GM12878 (cell line): ENCODE measurements around the gene BPNT1. TPM values are rescaled to one million over a fixed set of nuclear protein-coding genes. Genes with fewer than 3 reads are reported as not detected.
A peak's percentile ranks its signal among the peaks of the same experiment; 100 is the strongest.

Experiments used
- ATAC-seq: fragments of 200-7000 bp; cut with Tn5 transposase; 3 replicates; pipeline ENCODE4 v1.9.1; 2020; ENCODE audit warnings: mild to moderate bottlenecking, moderate library complexity
- BruUV-seq: library from RNA; stranded (reverse); fragments of 400-500 nt; replicated peaks from 2 replicates; lab custom pipeline; 2021; lab: Mats Ljungman, UMichigan
- CTCF ChIA-PET: fragments of 300-600 bp; sonication (Branson Sonifier 250); formaldehyde crosslinking; extraction: SDS; loops from one replicate; lab custom pipeline; 2021; ENCODE audit warnings: inconsistent platforms; lab: Yijun Ruan, JAX
- POLR2A ChIA-PET: fragments of 350-600 bp; formaldehyde crosslinking; extraction: SDS; loops from one replicate; lab custom pipeline; 2021; ENCODE audit warnings: inconsistent platforms; lab: Charles Lee
- RAD21 ChIA-PET: fragments of 300-600 bp; sonication (Branson Sonifier 250); formaldehyde crosslinking; loops from one replicate; lab custom pipeline; 2023; ENCODE audit warnings: antibody characterized with exemption; ENCODE audit not compliant: unreplicated experiment; lab: Charles Lee
- SMC1A ChIA-PET: fragments of 300-600 bp; sonication (Branson Sonifier 250); formaldehyde crosslinking; loops from one replicate; lab custom pipeline; 2023; ENCODE audit not compliant: unreplicated experiment, uncharacterized antibody; lab: Charles Lee
- DNase-seq: peaks from one replicate; pipeline ENCODE4 v3.0.0-alpha.2; 2011; ENCODE audit warnings: low read depth, low spot score
- FAIRE-seq: peaks from 3 replicates; lab custom pipeline; 2011; peaks lifted over from hg19 to GRCh38; lab: Jason Lieb, UNC
- H2AFZ ChIP-seq: 2 replicates; pipeline ENCODE4 v1.6.0; 2011; ENCODE audit warnings: low read depth, low read length, control low read depth; ENCODE audit not compliant: control insufficient read depth
- H3K27ac ChIP-seq: 2 replicates; pipeline ENCODE4 v1.5.1; 2011; ENCODE audit warnings: control low read depth; ENCODE audit not compliant: control insufficient read depth, insufficient read depth
- H3K27me3 ChIP-seq, 2 experiments: replicated peaks in 1 of 2; 2 replicates each; pipeline versions ENCODE4 v1.6.0 to v1.6.1; 2011; ENCODE audit warnings: low read length in 1 of 2; ENCODE audit not compliant: control insufficient read depth in 2 of 2, insufficient read depth in 2 of 2
- H3K36me3 ChIP-seq, 2 experiments: 2 replicates each; pipeline ENCODE4 v1.5.1; 2011; ENCODE audit warnings: low read length in 1 of 2; ENCODE audit not compliant: control insufficient read depth in 2 of 2, insufficient read depth in 2 of 2
- H3K4me1 ChIP-seq: 2 replicates; pipeline ENCODE4 v1.6.1; 2011; ENCODE audit warnings: mild to moderate bottlenecking, low read length, moderate library complexity, mixed read lengths; ENCODE audit not compliant: control insufficient read depth, insufficient read depth
- H3K4me2 ChIP-seq: 2 replicates; pipeline ENCODE4 v1.6.0; 2011; ENCODE audit warnings: control low read depth; ENCODE audit not compliant: control insufficient read depth, insufficient read depth
- H3K4me3 ChIP-seq: fragments of 200-600 bp; sonication (generic); 2 replicates; pipeline ENCODE4 v1.5.1; 2016
- H3K79me2 ChIP-seq: 2 replicates; pipeline ENCODE4 v1.6.0; 2011; ENCODE audit warnings: low read length; ENCODE audit not compliant: control insufficient read depth, insufficient read depth
- H3K9ac ChIP-seq: 2 replicates; pipeline ENCODE4 v1.8.0; 2011; ENCODE audit warnings: low read length, control low read depth, mixed read lengths; ENCODE audit not compliant: control insufficient read depth, insufficient read depth
- H3K9me3 ChIP-seq: replicated peaks from 3 replicates; pipeline ENCODE4 v1.5.1; 2011; ENCODE audit warnings: mild to moderate bottlenecking, low read length; ENCODE audit not compliant: control insufficient read depth, insufficient read depth
- H4K20me1 ChIP-seq: 2 replicates; pipeline ENCODE4 v1.6.0; 2011; ENCODE audit not compliant: control insufficient read depth, insufficient read depth
- ASH2L ChIP-seq: fragments of 300-600, 200-600 bp; sonication (generic); IDR thresholded peaks from 2 replicates; pipeline ENCODE4 v1.6.1; 2017; ENCODE audit warnings: low read depth, mild to moderate bottlenecking, borderline replicate concordance
- BHLHE40 ChIP-seq, 2 experiments: fragments of 450-650 bp in 1 of 2; IDR thresholded peaks; 2 replicates each; pipeline ENCODE4 v1.6.1; 2011 to 2017; ENCODE audit warnings: low read depth in 2 of 2, borderline replicate concordance in 1 of 2, improper control_type of control experiment in 1 of 2, low read length in 1 of 2, mild to moderate bottlenecking in 1 of 2
- EZH2 ChIP-seq: IDR thresholded peaks from 2 replicates; pipeline ENCODE4 v1.6.1; 2012; ENCODE audit warnings: low read depth, mild to moderate bottlenecking, control low read depth, inconsistent platforms, low read length, borderline replicate concordance; ENCODE audit not compliant: control insufficient read depth
- HDAC6 ChIP-seq: fragments of 200-600 bp; sonication (generic); IDR thresholded peaks from one replicate; pipeline ENCODE4 v1.8.0; 2017; ENCODE audit warnings: antibody characterized with exemption; ENCODE audit not compliant: unreplicated experiment
- MEF2A ChIP-seq: IDR thresholded peaks from 2 replicates; pipeline ENCODE4 v1.6.1; 2011; ENCODE audit warnings: low read depth, mild to moderate bottlenecking, low read length, moderate library complexity; ENCODE audit not compliant: insufficient read depth
- MEF2B ChIP-seq: fragments of 450-650 bp; IDR thresholded peaks from 2 replicates; pipeline ENCODE4 v1.6.1; 2018; ENCODE audit warnings: mild to moderate bottlenecking, moderate library complexity; ENCODE audit not compliant: partially characterized antibody, poor library complexity, severe bottlenecking
- NBN ChIP-seq: fragments of 450-650 bp; IDR thresholded peaks from 2 replicates; pipeline ENCODE4 v1.6.1; 2016
- NR2C2 ChIP-seq: IDR thresholded peaks from 2 replicates; pipeline ENCODE4 v1.6.1; 2011; ENCODE audit warnings: borderline replicate concordance, low read depth; ENCODE audit not compliant: control insufficient read depth, insufficient read length
- WGBS: methylation state at CpG from one replicate; pipeline ENCODE4 v1.1.6; 2016; ENCODE audit warnings: low lambda C conversion rate; ENCODE audit not compliant: insufficient replicate concordance, insufficient coverage; ENCODE audit errors: missing lambda C conversion rate; 5-methylcytosine and 5-hydroxymethylcytosine counted together
- in situ Hi-C: fragments of 300-500 bp; cut with MboI; formaldehyde crosslinking; loops from 9 replicates; pipeline ENCODE4 v1.14.3; 2018; ENCODE audit warnings: mixed read lengths
- intact Hi-C: fragments of 100-400 bp; cut with micrococcal nuclease; formaldehyde crosslinking; loops from one replicate; pipeline ENCODE4 v1.14.2; 2022; ENCODE audit not compliant: unreplicated experiment
- polyA plus RNA-seq, 11 experiments: library from polyadenylated mRNA; depleted of rRNA in 4 of 11; unstranded in 6 of 11; stranded (reverse) in 5 of 11; fragments of >200 nt; fragmentation: Nextera tagmentation in 4 of 11; fragmentation: Illumina TruSeq in 1 of 11; extraction: Ambion mirVana in 4 of 11; extraction: Trizol in 1 of 11; gene quantifications; 1 replicate in 1 of 11; 2 replicates in 10 of 11; pipeline versions ENCODE4 v1.2.1 to v1.2.3, GENCODE V29; 2011 to 2016; ENCODE audit warnings: inconsistent platforms in 2 of 11, missing spikeins in 2 of 11, low read depth in 1 of 11
- total RNA-seq, 4 experiments: library from RNA; depleted of rRNA in 3 of 4; stranded (reverse); fragments of >200 nt in 3 of 4; fragmentation: Illumina TruSeq in 1 of 4; extraction: Trizol in 1 of 4; gene quantifications; 2 replicates each; pipeline versions ENCODE4 v1.2.1 to v1.2.3, GENCODE V29; 2013 to 2021
- TF ChIP-seq, protein P1 (sequence below): fragments of 450-650 bp; formaldehyde crosslinking; IDR thresholded peaks from 2 replicates; pipeline ENCODE4 v1.5.0; 2022; ENCODE audit warnings: mild to moderate bottlenecking, missing genetic modification characterization
- TF ChIP-seq, protein P2 (sequence below): fragments of 450-650 bp; IDR thresholded peaks from 2 replicates; pipeline ENCODE4 v1.6.1; 2014; ENCODE audit warnings: mild to moderate bottlenecking
- TF ChIP-seq, protein P3 (sequence below): fragments of 450-650 bp; IDR thresholded peaks from 2 replicates; pipeline ENCODE4 v1.6.1; 2017; ENCODE audit warnings: low read depth, mild to moderate bottlenecking, moderate library complexity

The BPNT1 gene
- total and polyA plus RNA-seq, 10 of the 15 experiments (the other 5 are each of a cell fraction or from before 2014, with no cell fraction given) = 35.5 to 78.4 (median 45.4) TPM

DNA sequence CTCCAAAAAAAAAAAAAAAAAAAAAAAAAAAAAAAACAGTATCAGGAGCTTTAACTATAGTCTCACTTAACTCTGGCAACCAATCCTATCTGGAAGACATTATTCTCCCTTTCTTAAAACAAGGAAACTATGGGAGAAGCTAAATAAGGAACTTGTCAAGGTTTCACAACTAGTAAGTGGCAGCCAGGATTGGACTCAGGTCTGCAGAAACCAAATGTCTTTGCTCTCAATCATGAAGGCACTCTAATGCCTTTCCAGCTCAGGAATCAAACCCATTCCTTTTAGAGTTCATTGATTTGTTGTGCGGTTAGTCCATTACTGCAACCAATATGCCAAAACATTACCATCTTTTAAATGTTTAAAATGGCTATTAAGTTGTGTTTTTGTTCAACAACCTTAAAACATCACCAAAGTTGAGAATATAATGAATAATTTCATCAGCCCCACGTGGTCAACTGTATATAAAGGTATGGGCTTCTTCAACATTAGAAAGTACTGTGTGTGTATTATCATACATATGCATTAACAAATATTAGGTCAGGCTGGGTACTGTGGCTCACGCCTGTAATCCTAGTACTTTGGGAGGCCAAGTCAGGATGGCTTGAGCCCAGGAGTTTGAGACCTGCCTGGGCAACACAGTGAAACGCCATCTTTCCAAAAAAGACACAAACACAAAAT is 44.8 kb downstream of the BPNT1 start (continued):
- TF ChIP-seq, protein P1, sequence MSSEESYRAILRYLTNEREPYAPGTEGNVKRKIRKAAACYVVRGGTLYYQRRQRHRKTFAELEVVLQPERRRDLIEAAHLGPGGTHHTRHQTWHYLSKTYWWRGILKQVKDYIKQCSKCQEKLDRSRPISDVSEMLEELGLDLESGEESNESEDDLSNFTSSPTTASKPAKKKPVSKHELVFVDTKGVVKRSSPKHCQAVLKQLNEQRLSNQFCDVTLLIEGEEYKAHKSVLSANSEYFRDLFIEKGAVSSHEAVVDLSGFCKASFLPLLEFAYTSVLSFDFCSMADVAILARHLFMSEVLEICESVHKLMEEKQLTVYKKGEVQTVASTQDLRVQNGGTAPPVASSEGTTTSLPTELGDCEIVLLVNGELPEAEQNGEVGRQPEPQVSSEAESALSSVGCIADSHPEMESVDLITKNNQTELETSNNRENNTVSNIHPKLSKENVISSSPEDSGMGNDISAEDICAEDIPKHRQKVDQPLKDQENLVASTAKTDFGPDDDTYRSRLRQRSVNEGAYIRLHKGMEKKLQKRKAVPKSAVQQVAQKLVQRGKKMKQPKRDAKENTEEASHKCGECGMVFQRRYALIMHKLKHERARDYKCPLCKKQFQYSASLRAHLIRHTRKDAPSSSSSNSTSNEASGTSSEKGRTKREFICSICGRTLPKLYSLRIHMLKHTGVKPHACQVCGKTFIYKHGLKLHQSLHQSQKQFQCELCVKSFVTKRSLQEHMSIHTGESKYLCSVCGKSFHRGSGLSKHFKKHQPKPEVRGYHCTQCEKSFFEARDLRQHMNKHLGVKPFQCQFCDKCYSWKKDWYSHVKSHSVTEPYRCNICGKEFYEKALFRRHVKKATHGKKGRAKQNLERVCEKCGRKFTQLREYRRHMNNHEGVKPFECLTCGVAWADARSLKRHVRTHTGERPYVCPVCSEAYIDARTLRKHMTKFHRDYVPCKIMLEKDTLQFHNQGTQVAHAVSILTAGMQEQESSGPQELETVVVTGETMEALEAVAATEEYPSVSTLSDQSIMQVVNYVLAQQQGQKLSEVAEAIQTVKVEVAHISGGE (CRISPR knock-in tag) = no peak

DNA sequence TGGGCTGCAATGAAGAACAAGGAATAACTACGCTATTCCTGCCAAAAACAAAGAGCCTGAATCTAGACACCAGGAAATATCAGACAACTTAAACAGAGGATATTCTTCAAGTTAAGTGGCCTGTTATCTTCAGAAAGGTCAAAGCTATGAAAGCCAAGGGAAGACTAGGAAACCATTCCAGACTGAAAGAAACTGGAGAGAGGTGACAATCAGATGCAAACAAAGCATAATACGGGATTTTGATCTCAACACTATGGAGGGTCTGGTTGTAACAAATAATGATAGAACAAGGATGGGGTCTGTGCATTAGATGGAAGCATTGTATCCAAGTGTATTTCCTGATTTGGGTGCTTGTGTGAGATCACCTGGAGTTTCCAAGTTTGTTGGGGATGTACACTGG is 45.9 kb downstream of the BPNT1 start:
- Histone ChIP-seq H3K27ac (0 out of 2 replicates have a peak overlapping the region, but pooled peaks have one; percentile 11), H2AFZ (no peak overlapping the region), H3K9ac (no peak overlapping the region), H4K20me1 (no peaks in the 10 kb centered on the region), H3K4me1 (peaks cover 5% of the 10 kb centered on the region; the same call in 1 of the 2 replicates), H3K9me3 (no peaks in the 10 kb centered on the region), H3K79me2 (peaks cover 50% of the 10 kb centered on the region), H3K4me3 (peak overlapping the region; percentile 17; the same call in 1 of the 2 replicates), H3K4me2 (peak overlapping the region; percentile 70), H3K36me3 (peaks cover 1 to 5% of the 10 kb centered on the region in 2 experiments; a peak in 3 of 4 replicates), H3K27me3 (no peaks in the 10 kb centered on the region)
- ChIA-PET POLR2A (interaction anchor here (1.0 kb wide), 1 partner anchor 46 kb away, joined by 3 read pairs; the partner anchor contains the start of gene BPNT1), CTCF (no interaction called here), RAD21 (no interaction called here), SMC1A (interaction anchor here (1.5 kb wide), 1 partner anchor 45 kb away, joined by 3 read pairs; no protein-coding TSS in a partner anchor)
- no peak for TF ChIP-seq BHLHE40 (IDR thresholded peaks at IDR 0.05; ENCODE audit: borderline replicate concordance in 1 of 2, low read depth in 2 of 2, low read length in 1 of 2)
- no peak for TF ChIP-seq NBN
- TF ChIP-seq, protein P2, sequence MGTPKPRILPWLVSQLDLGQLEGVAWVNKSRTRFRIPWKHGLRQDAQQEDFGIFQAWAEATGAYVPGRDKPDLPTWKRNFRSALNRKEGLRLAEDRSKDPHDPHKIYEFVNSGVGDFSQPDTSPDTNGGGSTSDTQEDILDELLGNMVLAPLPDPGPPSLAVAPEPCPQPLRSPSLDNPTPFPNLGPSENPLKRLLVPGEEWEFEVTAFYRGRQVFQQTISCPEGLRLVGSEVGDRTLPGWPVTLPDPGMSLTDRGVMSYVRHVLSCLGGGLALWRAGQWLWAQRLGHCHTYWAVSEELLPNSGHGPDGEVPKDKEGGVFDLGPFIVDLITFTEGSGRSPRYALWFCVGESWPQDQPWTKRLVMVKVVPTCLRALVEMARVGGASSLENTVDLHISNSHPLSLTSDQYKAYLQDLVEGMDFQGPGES = no peak
- TF ChIP-seq EZH2 = no peak
- TF ChIP-seq, protein P3, sequence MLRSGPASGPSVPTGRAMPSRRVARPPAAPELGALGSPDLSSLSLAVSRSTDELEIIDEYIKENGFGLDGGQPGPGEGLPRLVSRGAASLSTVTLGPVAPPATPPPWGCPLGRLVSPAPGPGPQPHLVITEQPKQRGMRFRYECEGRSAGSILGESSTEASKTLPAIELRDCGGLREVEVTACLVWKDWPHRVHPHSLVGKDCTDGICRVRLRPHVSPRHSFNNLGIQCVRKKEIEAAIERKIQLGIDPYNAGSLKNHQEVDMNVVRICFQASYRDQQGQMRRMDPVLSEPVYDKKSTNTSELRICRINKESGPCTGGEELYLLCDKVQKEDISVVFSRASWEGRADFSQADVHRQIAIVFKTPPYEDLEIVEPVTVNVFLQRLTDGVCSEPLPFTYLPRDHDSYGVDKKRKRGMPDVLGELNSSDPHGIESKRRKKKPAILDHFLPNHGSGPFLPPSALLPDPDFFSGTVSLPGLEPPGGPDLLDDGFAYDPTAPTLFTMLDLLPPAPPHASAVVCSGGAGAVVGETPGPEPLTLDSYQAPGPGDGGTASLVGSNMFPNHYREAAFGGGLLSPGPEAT = no peak
- TF ChIP-seq MEF2B = no peak
- TF ChIP-seq HDAC6 = no peak
- TF ChIP-seq ASH2L = no peak
- no peak for TF ChIP-seq MEF2A
- TF ChIP-seq NR2C2 = no peak
- no peak for ATAC-seq
- in situ Hi-C loops = no loop called here
- BruUV-seq = no TSS peak
- 92% methylated on average over 2 of the region's 2 CpGs for WGBS
- intact Hi-C loops = no loop called here
- DNase-seq = no peak
- FAIRE-seq = no peak
